ENCODE results near the gene THSD4. TPM values are rescaled to one million over a fixed set of nuclear protein-coding genes. Genes with fewer than 3 reads are reported as not detected.

Gene THSD4
- total and polyA plus RNA-seq, 9 of the 15 experiments (the other 6 are each of a cell fraction or from before 2014, with no cell fraction given) = 0.04 TPM; not detected in 5

DNA sequence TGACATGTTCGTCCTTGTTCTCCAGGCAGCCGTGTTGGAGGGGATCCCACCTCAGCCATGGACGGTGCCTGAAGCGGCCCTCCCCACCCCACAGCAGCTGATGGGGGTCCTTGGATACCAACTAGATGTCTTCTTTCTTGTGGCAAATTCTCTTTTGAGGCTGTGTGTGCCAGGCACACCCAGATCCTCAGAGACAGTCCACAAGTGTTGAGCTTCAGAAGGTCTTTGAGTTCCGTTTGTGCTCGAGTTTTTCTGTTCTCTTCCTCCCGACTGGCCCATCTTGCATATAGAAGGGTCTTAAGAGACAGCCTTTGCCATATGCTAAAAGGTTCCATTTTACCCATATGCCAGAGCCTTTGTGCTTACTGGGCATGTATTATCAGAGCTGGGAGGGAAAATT is 227.4 kb downstream of the THSD4 start:
- CTCF ChIA-PET (ENCODE audit: low intra/inter-chr PET ratio) = no interaction called here
- no peak for ATAC-seq
- Histone ChIP-seq H3K27me3 (ENCODE audit: control insufficient read depth in 2 of 2, insufficient read depth in 2 of 2, low read length in 2 of 2) (peaks cover 4 to 21% of the 10 kb centered on the region in 2 experiments; a peak in 3 of 5 replicates), H2AFZ (ENCODE audit: low read depth, low read length) (no peak overlapping the region), H4K20me1 (replicated peaks; ENCODE audit: control insufficient read depth, insufficient read depth, low read length) (no peaks in the 10 kb centered on the region), H3K9me1 (ENCODE audit: control insufficient read depth, insufficient read depth, low read length) (no peaks in the 10 kb centered on the region), H3K36me3 (ENCODE audit: control insufficient read depth, insufficient read depth, low read length) (no peaks in the 10 kb centered on the region), H3K27ac (ENCODE audit: extremely low read depth, low read depth, low read length) (no peak overlapping the region), H3K4me1 (replicated peaks in 1 of 2; ENCODE audit: control insufficient read depth in 2 of 2, insufficient read depth in 2 of 2, low read length in 2 of 2) (no peaks in the 10 kb centered on the region), H3K79me2 (ENCODE audit: control insufficient read depth, insufficient read depth, low read length) (no peaks in the 10 kb centered on the region), H3K9me3 (replicated peaks; ENCODE audit: control insufficient read depth, insufficient read depth, low read depth, low read length) (no peaks in the 10 kb centered on the region), H3K4me2 (ENCODE audit: insufficient read depth, low read length) (no peak overlapping the region), H3K9ac (ENCODE audit: insufficient read depth in 1 of 2, low read depth in 2 of 2, low read length in 2 of 2) (no peak overlapping the region), H3K4me3 (no peak overlapping the region)
- no peak for FAIRE-seq
- intact Hi-C loops (cut with micrococcal nuclease) = no loop called here
- WGBS (ENCODE audit: insufficient coverage, low coverage, missing lambda C conversion rate) = 0% methylated on average over 5 of the region's 7 CpGs
- in situ Hi-C loops (cut with MboI) = no loop called here
- no peak for DNase-seq (ENCODE audit: extremely low read depth in 1 of 4, low spot score in 3 of 4)
- POLR2A ChIA-PET = no interaction called here
- no TSS peak for BruUV-seq (replicated peaks)
- TF ChIP-seq, protein P1, sequence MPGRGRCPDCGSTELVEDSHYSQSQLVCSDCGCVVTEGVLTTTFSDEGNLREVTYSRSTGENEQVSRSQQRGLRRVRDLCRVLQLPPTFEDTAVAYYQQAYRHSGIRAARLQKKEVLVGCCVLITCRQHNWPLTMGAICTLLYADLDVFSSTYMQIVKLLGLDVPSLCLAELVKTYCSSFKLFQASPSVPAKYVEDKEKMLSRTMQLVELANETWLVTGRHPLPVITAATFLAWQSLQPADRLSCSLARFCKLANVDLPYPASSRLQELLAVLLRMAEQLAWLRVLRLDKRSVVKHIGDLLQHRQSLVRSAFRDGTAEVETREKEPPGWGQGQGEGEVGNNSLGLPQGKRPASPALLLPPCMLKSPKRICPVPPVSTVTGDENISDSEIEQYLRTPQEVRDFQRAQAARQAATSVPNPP (IDR thresholded peaks at IDR 0.05; ENCODE audit: borderline replicate concordance, insufficient read depth, insufficient read length) = no peak
- no peak for TF ChIP-seq C11orf30 (IDR thresholded peaks at IDR 0.05; ENCODE audit: low read depth)
- no peak for TF ChIP-seq FUS (optimal IDR thresholded peaks at IDR 0.05; ENCODE audit: low read depth, low read length)
- no peak for TF ChIP-seq BDP1 (IDR thresholded peaks at IDR 0.05; ENCODE audit: insufficient read depth, insufficient read length)
- TF ChIP-seq, protein P2, sequence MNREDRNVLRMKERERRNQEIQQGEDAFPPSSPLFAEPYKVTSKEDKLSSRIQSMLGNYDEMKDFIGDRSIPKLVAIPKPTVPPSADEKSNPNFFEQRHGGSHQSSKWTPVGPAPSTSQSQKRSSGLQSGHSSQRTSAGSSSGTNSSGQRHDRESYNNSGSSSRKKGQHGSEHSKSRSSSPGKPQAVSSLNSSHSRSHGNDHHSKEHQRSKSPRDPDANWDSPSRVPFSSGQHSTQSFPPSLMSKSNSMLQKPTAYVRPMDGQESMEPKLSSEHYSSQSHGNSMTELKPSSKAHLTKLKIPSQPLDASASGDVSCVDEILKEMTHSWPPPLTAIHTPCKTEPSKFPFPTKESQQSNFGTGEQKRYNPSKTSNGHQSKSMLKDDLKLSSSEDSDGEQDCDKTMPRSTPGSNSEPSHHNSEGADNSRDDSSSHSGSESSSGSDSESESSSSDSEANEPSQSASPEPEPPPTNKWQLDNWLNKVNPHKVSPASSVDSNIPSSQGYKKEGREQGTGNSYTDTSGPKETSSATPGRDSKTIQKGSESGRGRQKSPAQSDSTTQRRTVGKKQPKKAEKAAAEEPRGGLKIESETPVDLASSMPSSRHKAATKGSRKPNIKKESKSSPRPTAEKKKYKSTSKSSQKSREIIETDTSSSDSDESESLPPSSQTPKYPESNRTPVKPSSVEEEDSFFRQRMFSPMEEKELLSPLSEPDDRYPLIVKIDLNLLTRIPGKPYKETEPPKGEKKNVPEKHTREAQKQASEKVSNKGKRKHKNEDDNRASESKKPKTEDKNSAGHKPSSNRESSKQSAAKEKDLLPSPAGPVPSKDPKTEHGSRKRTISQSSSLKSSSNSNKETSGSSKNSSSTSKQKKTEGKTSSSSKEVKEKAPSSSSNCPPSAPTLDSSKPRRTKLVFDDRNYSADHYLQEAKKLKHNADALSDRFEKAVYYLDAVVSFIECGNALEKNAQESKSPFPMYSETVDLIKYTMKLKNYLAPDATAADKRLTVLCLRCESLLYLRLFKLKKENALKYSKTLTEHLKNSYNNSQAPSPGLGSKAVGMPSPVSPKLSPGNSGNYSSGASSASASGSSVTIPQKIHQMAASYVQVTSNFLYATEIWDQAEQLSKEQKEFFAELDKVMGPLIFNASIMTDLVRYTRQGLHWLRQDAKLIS (CRISPR knock-in tag; IDR thresholded peaks at IDR 0.05) = no peak
- TF ChIP-seq, protein P3, sequence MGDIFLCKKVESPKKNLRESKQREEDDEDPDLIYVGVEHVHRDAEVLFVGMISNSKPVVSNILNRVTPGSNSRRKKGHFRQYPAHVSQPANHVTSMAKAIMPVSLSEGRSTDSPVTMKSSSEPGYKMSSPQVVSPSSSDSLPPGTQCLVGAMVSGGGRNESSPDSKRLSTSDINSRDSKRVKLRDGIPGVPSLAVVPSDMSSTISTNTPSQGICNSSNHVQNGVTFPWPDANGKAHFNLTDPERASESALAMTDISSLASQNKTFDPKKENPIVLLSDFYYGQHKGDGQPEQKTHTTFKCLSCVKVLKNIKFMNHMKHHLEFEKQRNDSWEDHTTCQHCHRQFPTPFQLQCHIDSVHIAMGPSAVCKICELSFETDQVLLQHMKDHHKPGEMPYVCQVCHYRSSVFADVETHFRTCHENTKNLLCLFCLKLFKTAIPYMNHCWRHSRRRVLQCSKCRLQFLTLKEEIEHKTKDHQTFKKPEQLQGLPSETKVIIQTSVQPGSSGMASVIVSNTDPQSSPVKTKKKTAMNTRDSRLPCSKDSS (IDR thresholded peaks at IDR 0.05; ENCODE audit: low read depth, partially characterized antibody) = no peak
- no peak for TF ChIP-seq COPS2 (conservative IDR thresholded peaks at IDR 0.05)
- TF ChIP-seq SREBF1 (IDR thresholded peaks at IDR 0.05; ENCODE audit: borderline replicate concordance, low read depth, low read length) = no peak
- no peak for TF ChIP-seq IFI16 (CRISPR knock-in tag; IDR thresholded peaks at IDR 0.05)
- no peak for TF ChIP-seq TAF1 (IDR thresholded peaks at IDR 0.05; ENCODE audit: control insufficient read depth, extremely low read depth, insufficient read depth, low read length, severe bottlenecking)
- no peak for TF ChIP-seq JUND (IDR thresholded peaks at IDR 0.05; ENCODE audit: borderline replicate concordance, low read depth, low read length)
- no peak for TF ChIP-seq JUND (tag; IDR thresholded peaks at IDR 0.05; ENCODE audit: borderline replicate concordance, low read depth, low read length)
- no peak for TF ChIP-seq ZFP1 (CRISPR knock-in tag; IDR thresholded peaks at IDR 0.05)
- TF ChIP-seq ZNF263 (CRISPR knock-in tag; IDR thresholded peaks at IDR 0.05; ENCODE audit: borderline replicate concordance) = no peak
